NOMO-1 treated with dmso at 0.1 percent for 144 hours (cell line): ENCODE data around the gene PATE3.

Source experiments
- DNase-seq: peaks from one replicate; lab custom pipeline; 2025; ENCODE audit not compliant: unreplicated experiment; lab: John Stamatoyannopoulos, UW

Gene PATE3, protein sequence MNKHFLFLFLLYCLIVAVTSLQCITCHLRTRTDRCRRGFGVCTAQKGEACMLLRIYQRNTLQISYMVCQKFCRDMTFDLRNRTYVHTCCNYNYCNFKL

DNA sequence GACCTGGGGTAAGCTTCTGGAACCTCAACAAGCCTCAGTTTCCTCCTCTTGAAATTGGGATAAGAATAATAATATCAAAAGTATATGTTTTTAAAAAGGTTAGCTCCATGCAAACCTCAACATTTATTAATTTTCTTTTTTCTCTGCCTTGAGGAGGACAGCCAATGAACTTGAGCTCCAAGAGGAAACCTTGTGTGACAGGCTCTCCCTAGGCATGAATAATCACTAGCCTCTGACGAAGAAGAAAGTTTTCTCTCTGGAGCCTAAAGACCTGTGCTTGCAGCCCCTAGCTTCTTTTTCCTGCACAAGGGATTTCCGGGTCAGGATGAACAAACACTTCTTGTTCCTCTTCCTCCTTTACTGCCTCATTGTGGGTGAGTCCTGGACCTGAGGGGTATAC is at the start of gene PATE3:
Gene PATE3 (plus strand): TSS at position 301 of the 400 bp plus-strand sequence. CDS start 25 bp downstream, at position 326.
- DNase-seq = no peak

DNA sequence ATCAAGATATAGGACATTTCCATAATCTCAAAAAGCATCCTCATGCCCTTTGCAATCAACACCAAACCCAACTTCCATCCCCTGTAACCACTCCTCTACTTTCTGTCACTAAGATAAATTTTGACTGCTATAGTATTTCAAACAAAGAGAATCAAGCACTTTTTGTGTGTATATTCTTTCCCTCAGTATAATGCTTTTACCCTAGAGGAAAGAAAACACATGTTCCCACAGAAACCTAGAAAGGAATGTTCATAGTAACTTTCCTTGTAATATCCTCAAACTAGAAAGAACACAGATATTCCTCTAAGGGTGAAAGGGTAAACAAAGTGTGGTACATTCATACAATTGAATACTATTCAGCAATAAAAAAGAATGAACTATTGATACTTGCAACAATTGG is 47.3 kb upstream of the PATE3 start:
- no peak for DNase-seq

DNA sequence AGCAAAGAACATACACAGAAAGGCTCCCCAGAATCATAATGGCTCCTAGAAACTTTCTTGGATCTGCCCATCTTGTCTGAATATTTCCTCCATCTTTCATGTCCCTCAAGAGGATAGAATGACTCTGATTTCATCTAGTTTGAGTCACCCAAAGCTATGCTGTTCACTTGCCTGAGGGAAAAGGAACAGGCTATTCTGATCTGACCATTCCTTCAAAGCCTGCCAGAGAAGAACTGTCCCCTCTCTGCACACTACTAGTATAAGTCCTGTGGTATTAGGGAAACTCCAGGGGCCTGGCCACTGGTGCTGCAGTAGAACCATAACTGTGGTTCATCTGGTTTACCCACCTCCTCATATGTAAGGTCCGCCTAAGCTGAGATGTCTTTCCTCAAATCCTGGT is 44.2 kb upstream of the PATE3 start:
- DNase-seq = no peak

DNA sequence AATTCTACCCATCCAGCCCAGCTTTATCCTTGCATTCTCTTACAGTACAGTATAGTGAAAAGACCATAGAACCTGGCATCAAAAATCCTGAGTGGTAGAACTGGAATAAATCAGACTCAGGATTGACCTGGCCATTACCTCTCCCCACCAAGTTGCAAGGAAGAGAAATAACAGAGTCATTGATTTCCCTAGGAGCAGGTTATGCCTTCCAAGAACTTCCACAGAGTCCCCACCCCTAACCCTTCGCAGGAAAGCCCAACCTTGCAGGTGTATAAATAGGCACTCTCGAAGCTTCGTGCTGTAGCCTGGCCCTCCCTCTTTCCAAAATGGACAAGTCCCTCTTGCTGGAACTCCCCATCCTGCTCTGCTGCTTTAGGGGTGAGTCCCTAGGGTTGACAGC is 41.9 kb upstream of the PATE3 start, which contains the start of gene PATE1:
Gene PATE1 (plus strand): TSS at position 301 of the 400 bp plus-strand sequence. CDS start 26 bp downstream, at position 327.
- no peak for DNase-seq

DNA sequence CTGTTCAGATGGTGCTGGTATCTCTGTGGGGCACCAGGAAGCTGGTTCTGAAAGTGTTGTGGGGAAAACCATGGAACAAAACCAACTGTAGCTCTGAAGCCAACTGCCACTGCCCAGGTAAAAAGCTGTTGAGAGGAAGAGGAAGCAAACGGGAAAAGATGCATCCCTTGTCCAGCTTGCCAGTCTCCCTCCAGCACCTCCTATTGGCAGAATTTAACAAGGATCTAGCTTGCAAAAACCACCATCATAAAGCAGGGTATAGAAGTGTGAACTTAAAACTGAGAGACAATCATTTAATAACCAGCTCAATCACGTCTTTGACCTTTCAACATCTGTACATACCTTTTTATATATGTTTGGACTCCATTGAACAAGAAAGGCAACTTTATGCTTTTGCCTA is 37.3 kb upstream of the PATE3 start:
- no peak for DNase-seq

DNA sequence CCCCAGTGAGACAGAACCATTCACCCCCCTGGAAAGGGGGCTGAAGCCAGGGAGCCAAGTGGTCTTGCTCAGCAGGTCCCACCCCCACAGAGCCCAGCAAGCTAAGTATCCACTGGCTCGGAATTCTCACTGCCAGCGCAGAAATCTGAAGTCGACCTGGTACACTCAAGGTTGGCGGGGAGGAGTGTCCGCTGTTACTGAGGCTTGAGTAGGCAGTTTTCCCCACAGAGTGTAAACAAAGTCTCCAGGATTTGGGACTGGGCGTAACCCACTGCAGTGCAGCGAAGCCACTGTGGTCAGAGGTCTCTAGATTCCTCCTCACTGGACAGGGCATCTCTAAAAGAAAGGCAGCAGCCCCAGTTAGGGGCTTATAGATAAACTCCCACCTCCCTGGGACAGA is 31.9 kb upstream of the PATE3 start:
- DNase-seq = no peak

DNA sequence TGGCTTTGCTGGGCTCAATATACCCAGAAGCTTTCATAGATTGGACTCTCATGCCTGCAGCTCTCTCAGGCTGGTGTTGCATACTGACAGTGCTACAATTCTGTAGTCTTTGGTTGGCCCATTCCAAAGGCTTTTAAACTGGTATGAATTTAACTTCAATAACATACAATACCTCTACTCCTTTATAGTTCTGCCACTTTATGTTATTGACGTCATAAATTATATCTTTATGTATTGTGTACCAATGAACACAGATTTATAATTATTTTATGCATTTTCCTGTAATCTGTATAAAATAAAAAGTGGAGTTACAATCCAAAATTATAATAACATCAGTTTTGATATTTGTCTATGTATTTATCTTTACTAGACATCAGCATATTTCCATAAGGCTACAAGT is 25.5 kb upstream of the PATE3 start:
- DNase-seq = no peak

DNA sequence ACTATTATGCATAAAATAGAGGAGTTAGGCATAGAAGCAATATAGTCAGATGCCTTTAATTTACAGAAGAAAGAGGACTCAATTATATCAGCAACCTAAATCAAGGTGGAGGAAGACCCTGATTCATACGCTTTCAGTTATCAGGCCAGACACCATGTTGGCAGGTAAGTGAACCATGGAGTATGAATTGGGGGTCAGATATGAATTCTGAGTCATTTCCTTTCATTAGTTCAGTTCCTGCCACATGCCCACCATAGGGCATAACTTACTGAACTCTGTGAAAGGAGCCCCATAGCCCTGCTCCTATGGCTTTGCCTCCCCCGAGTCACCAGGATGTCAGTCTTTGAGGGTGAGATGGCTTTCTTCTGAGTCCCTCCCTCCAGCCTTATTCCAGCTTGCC is 24.4 kb upstream of the PATE3 start:
- DNase-seq = no peak

DNA sequence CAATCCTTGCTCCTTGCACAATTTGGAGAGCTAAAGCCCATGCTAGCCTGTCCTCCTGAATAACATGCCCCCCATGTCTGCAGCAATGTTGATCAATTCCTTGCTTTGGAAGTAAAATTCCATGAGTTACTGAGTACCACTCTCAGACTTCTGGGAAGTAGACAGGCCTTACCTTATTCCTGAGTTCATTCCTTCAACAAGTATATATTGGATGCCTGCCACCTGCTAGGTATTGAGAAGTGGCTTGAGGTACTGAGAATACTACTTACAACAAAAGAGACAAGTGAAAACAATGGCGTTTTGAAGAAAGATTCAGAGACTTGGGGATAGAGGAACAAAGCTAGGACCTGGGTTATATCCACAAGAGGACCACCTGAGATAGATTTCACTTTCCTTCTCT is 21.7 kb upstream of the PATE3 start:
- DNase-seq = no peak

DNA sequence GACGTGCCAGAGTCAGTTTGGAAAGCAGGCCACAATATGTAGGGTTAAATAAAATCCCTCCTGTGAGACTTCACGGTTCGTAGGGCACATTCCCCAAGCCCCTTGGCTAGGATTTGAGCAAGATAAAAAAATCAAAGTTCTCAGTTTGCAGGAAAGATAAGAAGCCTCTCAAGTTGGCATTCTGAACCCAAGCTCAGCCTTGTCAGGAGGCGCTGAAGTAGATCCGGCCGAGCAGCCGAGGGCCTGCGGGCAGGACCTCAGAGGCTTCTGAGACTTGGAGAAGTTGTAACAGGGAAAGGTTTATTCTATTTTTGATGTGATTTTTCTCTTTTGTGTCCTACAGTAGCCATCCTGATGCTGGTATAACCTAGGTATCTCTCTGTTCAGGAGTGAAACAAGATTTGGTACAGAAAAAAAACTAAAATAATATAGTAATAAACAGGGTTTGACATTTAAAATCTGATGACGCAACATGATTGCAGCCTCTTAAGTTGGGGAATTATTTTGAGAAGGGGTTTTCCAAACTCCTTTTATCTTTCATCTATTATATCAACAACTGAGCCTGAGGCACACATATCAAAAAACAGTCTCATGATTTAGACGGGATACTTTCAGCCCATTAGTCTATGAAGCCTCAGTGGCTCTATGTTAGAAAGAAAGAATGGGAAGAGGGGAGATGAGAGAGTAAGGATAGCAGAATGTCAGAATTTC is 19.4 kb upstream of the PATE3 start:
- DNase-seq = no peak

DNA sequence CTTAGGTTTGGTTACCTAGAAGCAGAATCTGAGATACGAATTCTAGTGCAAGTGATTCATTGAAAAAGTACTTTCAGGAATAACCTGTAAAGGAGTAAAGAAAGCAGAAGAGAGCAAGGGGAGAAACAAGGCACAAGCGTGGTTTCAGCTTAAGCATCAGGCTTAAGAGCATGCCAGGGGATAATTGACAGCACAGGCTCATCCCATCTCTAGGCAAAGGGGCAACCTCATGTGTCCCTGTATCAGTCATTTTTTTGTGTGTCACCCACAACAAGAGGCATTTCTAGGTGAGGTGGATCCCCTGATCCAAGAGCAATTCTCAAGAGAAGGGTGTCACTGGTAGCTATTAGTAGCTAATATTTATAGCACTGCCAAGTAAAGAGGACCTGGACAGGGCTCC is 17.3 kb upstream of the PATE3 start:
- DNase-seq = no peak

DNA sequence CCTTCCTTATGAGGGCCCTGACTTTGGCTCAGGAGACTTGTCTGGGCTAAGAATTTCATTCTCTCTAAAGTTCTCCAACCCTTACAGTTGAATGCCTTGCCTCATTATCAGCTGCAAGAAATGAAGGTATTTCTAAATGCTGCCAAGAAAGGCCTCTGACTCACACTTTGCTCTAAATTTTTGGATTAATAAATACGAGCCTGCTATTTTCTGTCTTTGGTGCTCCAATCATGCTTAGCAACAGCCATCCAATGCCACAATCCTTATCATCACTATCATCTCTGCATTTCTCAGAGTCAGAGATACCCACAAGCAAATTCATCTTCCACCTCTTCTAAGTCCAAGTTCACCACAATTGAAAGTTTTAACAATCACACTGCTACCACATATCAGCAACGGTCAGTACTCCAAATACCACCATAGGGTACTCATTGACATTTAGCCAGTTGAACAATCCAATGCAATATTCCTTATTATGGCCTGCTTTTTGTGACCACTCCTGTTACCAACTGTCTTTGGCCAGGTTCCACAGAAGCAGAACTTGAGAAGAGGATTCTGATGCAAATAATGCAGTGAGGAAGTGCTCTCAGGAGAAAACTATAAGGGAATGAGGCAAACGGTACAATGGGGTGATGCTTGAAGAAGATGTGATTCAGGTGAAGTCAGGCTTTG is 15.0 kb upstream of the PATE3 start:
- DNase-seq = no peak

DNA sequence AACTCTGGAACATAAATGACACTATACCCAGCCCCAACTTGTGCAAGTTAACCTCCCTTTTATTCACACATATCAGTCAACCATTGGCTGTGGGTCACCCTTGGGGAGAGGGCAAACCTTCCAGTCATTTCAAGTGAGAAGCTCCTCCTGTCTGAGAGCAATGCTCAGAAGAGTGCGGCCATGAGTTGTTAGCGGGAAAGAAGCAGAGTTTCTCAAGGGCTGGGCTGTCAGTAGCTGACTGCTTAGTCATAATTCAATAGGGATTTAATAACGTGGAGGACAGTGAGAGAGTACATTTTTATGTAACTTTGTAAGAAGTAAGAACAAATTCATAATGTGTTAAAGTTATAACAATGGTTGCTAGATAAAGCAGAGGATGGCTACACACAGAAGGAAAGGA is 14.4 kb upstream of the PATE3 start:
- DNase-seq = no peak

DNA sequence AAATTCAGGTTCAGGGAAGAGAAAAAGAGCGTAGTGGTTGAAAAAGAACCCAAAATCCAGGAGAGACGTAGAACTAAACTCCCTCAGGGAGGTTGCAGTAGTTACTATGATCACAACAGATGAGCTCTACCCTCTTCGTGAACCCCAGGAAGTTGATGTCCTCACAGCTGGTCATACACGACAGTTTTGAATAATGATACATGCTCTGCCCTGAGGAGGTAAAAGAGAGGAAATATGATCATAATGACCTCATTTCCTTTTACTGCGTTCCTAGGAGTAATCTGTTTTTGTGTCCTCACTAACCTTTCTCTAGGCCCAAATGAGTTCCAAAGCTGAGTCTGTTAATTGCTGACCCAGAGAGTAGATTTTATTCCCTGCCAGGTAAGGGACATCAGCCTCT is 10.6 kb upstream of the PATE3 start:
- no peak for DNase-seq

DNA sequence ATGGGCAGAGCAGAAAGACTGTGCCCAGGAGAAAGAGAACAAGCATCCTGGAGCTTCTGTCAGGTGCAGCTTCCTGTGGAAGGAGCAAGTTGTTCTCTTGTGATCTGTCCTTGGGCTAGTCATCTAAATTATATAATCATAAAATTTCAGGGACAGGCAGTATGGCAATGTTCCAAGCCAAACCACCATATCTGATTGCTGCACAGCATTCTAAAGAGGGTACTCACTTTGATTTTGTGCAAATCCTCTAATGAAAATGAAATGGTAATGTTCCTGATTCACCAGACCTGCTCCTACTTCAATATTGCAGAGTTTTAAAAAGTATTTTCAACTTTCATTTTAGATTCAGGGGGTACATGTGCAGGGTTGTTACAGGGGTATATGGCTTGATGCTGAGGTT is 9.2 kb upstream of the PATE3 start, which contains the start of gene PATE2:
Gene PATE2 (minus strand): TSS at position 101 of the 400 bp plus-strand sequence. CDS start 55 bp downstream, at position 46.
- no peak for DNase-seq

DNA sequence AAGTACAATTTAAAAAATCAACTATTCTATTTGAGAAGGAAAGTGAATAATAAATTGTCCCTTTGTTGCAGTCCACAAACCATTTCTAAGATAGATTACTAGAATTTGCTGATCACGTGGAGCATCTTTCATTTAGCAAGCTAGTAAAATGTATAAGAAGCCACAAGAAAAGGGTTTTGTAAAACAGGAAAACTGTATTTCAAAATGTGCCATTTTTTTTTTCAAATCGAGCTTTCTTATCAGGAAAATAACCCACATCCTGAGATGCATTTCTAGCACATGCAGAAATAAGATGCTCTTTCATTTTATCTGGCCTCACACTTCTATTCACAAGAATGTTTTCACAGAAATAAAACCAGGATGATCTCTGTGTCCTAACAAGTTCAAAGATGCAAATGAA is 3.2 kb upstream of the PATE3 start:
- DNase-seq = no peak

DNA sequence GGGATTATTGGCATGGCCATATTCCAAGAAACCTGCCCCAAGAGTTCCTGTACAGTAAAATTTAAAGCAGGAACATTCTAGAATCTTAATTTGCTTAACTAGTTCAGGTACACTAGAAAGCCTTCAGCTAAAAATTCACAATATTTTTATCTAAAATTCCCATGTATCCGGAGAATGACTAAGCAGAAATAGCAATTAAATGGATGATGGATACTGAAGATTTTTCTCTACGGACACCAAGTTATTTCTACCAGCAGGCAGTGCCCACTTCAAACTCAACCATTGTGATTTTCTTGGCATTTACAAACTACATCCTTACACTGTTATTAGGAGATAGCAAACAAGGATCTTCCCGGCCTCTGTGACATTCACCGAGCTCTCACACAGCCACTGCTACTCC is 2.9 kb downstream of the PATE3 start:
- DNase-seq = no peak

DNA sequence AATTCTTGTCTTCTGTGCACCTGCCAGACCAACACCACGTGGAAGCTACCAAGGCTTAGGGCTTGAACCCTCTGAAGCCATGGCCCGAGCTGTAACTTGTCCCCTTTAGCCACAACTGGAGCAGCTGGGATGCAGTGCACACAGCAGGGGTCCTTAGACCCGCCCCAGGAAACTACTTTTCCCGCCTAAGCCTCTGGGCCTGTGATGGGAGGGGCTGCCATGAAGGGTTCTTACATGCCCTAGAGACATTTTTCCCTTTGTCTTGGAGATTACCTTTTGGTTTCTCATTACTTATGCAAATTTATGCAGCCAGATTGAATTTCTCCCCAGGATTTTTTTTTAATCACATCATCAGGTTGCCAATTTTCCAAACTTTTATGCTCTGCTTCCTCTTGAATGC is 9.7 kb downstream of the PATE3 start:
- no peak for DNase-seq

DNA sequence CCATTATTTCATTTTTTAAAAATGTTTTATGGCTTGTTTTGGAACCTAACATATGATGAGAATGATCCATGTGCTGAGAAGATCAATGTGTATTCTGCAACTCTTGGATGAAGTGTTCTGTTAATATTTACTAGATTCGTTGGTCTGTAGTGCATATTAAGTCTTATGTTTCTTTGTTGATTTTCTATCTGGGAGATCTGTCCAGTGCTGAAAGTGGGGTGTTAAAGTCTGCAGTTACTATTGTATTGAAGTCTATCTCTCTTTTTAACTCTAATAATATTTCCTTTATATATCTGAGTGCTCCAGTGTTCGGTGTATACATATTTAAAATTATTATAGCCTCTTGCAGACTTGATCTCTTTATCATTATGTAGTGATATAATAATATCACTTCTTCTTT is 11.9 kb downstream of the PATE3 start:
- no peak for DNase-seq

DNA sequence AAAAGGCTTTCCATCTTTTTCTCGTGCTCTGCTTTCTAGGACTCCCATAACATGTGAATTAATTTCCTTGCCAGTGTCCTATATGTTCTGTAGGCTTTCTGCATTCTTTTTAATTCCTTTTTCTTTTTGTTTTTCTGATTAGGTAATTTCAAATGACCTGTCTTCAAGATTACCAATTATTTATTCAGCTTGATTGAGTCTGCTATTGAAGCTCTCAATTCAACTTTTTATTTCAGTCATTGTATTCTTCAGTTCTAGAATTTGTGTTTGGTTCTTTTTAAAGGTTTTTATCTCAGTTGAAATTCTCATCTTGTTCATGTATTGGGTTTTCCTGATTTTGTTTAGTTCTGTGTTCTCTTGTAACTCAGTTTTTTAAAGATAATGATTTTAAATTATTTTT is 14.5 kb downstream of the PATE3 start:
- no peak for DNase-seq

DNA sequence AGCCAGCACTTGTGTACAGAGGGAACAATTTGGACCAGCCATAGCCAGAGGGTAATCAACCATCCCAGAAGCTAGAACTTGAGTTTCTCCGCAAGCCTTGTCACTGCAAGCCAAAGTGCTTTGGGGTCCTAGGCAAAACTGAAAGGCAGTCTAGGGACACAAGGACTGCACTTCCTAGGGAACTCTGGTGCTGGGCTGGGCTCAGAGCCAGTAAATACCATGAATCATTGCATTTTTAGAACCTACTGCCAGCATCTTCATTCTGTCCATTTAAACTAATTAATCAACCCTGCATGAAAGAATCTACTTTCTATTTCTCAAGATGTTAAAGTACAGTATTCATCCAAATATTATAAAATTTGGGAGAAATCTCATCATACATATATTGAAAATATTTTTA is 20.0 kb downstream of the PATE3 start:
- DNase-seq = no peak

DNA sequence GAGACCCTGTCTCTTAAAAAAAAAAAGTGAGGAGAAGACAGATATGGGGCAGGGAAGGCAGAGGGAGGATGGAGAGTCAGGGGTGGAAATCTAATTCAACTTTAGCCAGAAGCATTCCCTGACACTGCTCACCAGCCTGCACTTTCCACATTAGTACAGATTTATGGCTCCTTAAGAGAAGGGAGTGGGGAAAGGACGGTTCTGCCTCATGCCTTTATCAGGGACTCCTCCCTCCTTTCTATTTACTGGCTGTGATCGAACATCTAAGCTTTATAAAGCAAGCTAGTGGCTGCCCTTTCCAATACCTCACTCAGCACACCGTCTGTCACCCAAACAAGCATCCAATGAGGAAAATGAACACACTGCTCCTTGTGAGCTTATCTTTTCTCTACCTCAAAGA is 45.1 kb downstream of the PATE3 start, which contains the start of gene PATE4:
Gene PATE4 (plus strand): TSS at position 301 of the 400 bp plus-strand sequence. CDS start 44 bp downstream, at position 345.
- DNase-seq = no peak
